HG03460 (cell line): ENCODE measurements around the gene FSTL3.
"Not testable (repeated sequence)": the region's sequence is repeated elsewhere in the genome, so short reads cannot be mapped to it uniquely, and the experiment has no call there.

Source experiments
- ATAC-seq: cut with Tn5 transposase; IDR thresholded peaks from one replicate; pipeline ENCODE4 v1.9.1; 2021; ENCODE audit not compliant: unreplicated experiment

Gene FSTL3

DNA sequence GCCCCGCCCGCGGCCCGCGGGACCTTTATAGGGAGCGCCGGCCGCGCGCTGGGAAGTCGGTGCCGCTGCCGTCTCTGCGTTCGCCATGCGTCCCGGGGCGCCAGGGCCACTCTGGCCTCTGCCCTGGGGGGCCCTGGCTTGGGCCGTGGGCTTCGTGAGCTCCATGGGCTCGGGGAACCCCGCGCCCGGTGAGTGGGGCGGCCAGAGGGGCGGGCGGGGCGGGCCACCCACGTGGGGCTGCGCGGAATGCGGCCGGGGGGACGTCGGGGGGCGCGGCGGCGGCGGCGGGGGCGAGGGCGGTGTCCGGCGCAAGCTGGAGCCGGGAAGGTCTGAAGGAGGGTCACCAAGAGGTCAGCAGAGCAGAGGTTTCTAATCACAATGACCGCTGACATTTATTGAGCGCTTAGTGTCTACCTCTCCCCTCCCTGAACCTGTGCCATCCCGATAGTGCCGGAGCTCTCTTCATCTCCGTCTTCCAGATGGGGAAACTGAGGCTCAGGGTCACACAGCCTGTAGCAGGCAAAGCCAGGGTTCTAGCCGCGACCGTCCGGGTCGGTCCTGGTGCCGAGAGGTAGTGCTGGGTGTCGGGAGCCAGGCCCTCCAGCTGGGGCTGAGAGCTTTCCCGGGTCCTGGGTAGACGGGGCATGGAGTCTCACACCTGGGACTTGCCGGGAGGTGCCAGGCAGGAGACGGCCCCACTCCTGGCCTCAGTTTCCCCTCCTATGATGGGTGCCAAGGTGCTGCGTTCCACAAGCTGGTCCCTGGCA is at the start of gene FSTL3:
Gene FSTL3 (plus strand): TSS at position 54 of the 767 bp plus-strand sequence. CDS start 32 bp downstream, at position 86.
- no peak for ATAC-seq

GRCh38 chr19:626566-626965 is 49.6 kb upstream of the FSTL3 start:
- ATAC-seq, result not testable (repeated sequence)

DNA sequence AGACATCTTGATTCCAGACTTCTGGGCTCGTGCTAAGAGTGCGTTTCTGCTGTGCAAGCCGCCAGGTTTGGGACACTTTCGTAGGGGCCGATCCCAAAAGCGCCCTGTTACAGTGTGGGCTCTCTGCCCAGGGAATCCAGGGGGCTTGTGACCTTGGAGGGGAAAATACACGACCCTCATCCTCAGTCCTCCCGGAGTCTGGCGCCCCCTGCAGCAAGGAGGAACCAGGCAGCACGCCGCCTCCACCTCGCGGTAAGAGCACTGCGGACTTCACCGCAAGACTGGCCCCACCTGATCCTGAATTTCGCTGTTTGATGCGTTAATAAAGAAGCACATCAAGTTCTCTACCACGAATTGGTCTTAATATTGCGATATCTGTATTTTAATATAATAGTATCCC is 48.0 kb upstream of the FSTL3 start:
- no peak for ATAC-seq

DNA sequence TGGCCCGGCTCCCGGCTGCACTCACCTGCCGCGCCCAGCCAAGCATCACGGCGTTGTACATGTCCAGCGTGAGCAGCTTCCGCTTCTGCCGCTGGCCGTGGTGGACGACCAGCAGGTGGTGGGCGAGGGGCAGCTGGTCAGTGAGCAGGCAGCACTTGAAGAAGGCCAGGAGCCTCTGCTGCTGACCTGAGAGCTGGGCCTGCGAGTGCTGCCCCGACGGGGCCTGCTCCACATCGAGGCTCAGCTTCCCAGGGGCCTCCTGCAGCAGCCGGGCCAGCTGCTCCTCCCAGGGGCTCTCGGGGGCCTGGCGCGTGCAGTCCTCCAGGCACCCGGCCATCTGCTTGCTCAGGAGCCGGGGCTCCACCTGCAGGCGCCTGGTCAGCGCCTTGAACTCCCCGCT is 46.7 kb upstream of the FSTL3 start:
- ATAC-seq, result not testable (repeated sequence)

- ATAC-seq, result no peak
Observed at GRCh38 chr19:629961-630714, 46.1 kb upstream of the FSTL3 start.

DNA sequence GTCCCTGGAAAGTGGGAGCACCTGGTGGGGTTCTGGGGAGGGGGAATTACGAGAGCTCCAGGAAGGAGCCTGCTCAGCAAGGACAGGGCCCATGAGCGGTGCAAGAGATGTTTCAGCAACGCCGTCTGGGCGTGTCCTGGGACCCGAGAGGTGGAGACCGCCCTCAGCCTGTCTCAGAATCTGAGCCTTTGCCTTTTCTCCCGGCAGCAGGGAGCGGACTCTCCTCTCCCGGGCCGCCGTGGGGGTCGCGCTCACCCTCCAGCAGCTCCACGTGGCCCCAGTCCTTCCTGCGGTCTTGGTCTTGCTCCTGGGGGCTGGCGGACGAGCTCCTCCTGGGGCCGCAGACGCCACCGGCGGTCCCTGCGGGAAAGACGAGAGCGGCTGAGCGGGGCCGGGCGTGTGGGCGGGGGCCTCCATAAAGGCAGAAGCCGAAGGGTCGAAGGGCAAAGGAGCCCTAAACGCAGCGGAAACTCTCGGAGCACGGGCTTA is 43.6 kb upstream of the FSTL3 start:
- ATAC-seq, result peak; percentile 9

DNA sequence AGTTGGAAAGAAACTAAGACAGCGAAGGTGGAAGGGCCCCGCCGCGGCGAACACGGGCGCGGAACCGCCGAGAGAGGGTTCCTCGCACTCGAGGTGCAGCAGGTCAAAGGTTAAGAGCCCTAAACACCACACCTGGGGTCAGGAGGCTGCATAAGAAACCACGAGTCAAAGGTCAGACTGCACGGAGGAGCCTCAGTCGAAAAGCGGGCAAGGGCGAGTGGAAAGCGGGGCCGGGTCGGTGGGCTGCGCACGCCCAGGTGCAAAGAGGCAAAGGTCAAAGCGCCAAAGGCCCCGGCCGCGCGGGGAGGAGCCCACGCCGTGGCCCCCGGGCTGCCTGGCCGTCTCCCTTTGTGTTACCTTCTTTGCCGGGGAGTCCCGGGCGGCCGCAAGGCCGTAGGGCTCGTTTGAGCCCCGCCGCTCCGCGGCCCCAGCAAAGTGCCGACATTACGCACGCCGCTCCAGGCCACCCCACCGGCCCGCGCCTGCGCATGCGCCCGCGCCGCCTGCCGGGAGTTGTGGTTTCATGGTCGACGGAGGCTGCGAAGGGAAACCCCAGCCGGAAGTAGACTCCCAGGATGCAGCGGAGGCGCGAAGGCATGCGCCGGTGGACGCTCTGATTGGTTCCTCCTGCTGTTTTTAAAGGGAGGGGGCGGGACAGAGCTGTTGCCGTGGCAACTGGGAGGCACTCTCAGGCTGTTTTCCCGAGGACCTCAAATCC is 43.0 kb upstream of the FSTL3 start, which contains the start of gene POLRMT:
Gene POLRMT (minus strand): TSS at position 470 of the 718 bp plus-strand sequence. CDS start 25 bp downstream, at position 445.
- peak; percentile 64 for ATAC-seq

GRCh38 chr19:633786-634639 is 42.2 kb upstream of the FSTL3 start:
- ATAC-seq, result peak; percentile 4

DNA sequence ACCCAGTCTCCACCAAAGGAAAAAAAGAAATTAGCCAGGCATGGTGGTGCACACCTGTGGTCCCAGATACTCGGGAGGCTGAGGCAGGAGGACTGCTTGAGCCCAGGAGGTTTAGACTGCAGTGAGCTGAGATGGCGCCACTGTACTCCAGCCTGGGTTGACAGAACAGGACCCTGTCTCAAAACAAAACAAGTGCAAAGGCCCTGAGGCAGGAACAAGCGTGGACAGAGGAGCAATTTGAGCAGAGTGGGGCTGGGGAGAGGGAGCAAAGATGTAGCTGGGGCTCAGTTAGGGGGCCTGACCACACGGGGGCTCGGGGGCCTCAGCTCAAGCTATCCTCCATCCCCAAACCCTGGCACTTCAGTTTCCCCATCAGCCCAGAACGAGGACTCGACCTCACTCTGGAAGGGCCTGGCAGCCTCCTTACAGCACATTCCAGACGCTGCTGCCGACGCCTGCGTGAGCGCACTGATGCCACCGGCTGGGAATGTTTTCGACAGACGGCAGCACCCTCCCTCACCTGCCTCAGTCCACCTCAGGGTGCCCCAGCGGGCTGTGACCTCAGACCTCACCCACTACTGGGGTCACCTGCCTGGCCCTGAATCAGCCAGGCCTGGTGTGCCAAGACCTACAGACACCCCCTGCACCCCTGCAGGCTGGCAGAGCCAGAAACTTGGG is 41.1 kb upstream of the FSTL3 start:
- no peak for ATAC-seq

- no peak for ATAC-seq
Observed at GRCh38 chr19:638906-639252, 37.3 kb upstream of the FSTL3 start.

DNA sequence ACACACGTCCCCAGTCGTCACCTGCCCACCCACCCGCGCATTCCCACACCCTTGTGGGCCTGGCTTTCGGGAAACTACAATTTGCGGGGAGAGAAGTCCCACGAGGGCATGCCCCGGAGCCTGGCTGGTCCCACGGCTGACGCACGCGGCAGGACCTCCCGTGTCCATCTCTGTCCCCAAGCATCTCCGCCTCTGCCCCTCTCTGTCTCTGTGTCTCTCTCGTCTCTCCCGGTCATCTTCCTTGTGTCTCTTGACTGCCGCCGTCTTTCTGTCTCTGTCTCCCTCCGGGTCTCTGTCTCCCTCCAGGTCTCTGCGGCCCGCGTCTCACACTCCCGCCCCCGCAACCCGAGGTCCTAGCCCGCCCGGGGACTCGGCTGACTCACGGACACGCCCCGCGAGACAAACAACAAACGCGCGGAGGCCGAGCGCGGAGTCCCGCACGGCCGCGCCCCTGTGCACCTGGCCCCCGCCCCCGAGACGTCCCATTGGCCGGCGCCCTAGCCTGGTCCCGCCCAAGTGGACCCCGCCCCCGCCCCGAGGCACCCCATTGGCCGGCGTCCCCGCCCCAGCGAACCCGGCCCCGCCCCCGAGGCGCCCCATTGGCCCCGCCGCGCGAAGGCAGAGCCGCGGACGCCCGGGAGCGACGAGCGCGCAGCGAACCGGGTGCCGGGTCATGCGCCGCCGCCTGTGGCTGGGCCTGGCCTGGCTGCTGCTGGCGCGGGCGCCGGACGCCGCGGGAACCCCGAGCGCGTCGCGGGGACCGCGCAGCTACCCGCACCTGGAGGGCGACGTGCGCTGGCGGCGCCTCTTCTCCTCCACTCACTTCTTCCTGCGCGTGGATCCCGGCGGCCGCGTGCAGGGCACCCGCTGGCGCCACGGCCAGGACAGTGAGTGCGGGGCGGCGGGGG is 36.7 kb upstream of the FSTL3 start, which contains the start of gene FGF22:
Gene FGF22 (plus strand): TSS at position 627 of the 908 bp plus-strand sequence. CDS start 47 bp downstream, at position 674.
- ATAC-seq, result no peak

DNA sequence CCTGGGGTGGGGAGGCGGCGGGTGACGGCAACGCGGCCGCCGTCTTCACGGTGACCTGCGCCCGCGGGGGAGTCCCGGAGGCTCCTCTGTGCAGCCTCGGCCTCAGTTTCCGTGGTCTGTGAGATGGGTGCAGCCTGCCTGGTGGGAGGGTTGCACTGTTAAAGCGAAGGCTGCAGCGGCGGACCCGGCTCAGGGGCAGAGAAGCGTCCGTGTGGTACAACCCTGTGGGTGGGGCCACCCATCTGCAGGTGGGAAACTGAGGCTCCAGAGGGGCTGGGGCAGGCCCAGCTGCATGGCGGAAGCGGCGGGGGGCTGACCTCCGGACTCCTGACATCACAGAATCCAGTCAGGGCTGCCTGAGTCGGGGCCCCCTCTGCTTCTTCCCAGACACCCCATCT is 36.0 kb upstream of the FSTL3 start:
- ATAC-seq, result no peak

- no peak for ATAC-seq
Observed at GRCh38 chr19:640606-641189, 35.5 kb upstream of the FSTL3 start.

GRCh38 chr19:641702-642101 is 34.5 kb upstream of the FSTL3 start:
- ATAC-seq, result no peak

GRCh38 chr19:642767-643727 is 33.1 kb upstream of the FSTL3 start:
- ATAC-seq, result no peak

GRCh38 chr19:643736-644135 is 32.5 kb upstream of the FSTL3 start:
- ATAC-seq, result no peak

- no peak for ATAC-seq
Observed at GRCh38 chr19:644363-644762, 31.8 kb upstream of the FSTL3 start.
